Suprapubic skin (tissue), 4 donors: Measurements from ENCODE around the gene ZBTB40.

Experiments
- POLR2A ChIP-seq, 2 donors: fragments of 450-650 bp; IDR thresholded peaks; one replicate each; pipeline ENCODE4 v1.6.1; 2017; ENCODE audit warnings: antibody characterized with exemption in 2 of 2, mild to moderate bottlenecking in 2 of 2, moderate library complexity in 2 of 2
- POLR2AphosphoS5 ChIP-seq, 3 donors: sonication (generic); formaldehyde crosslinking; IDR thresholded peaks; one replicate each; pipeline ENCODE4 v1.6.1; 2017; ENCODE audit warnings: antibody characterized with exemption in 3 of 3
- TF ChIP-seq, protein P1 (sequence below), 2 donors: fragments of 200-600 bp in 1 of 2; fragments of 450-650 bp in 1 of 2; sonication (generic) in 1 of 2; IDR thresholded peaks; one replicate each; pipeline ENCODE4 v1.5.1; 2016 to 2019; ENCODE audit warnings: antibody characterized with exemption in 2 of 2, mild to moderate bottlenecking in 1 of 2, moderate library complexity in 1 of 2

DNA sequence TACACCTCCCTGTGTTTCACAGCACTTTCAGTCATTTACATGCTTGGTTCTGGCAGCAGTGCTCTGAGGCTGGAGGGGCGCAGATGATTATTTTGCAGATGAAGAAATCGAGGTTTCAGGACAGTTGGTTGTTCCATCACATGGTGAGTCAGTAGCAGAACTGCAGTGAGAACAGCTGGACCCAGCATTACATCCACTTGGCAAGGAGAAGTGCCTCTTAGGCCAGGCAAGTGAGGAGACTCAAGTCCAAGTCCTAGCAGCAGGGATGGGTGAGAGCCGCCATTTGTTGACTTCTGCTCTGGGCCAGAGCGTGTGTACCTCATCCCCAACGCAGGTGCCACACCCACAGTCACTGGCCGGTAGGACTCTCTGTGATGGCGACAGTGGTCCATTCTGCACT, 84.9 kb downstream of the ZBTB40 start:
- no peak for TF ChIP-seq POLR2A (IDR thresholded peaks at IDR 0.05)
- TF ChIP-seq, protein P1, sequence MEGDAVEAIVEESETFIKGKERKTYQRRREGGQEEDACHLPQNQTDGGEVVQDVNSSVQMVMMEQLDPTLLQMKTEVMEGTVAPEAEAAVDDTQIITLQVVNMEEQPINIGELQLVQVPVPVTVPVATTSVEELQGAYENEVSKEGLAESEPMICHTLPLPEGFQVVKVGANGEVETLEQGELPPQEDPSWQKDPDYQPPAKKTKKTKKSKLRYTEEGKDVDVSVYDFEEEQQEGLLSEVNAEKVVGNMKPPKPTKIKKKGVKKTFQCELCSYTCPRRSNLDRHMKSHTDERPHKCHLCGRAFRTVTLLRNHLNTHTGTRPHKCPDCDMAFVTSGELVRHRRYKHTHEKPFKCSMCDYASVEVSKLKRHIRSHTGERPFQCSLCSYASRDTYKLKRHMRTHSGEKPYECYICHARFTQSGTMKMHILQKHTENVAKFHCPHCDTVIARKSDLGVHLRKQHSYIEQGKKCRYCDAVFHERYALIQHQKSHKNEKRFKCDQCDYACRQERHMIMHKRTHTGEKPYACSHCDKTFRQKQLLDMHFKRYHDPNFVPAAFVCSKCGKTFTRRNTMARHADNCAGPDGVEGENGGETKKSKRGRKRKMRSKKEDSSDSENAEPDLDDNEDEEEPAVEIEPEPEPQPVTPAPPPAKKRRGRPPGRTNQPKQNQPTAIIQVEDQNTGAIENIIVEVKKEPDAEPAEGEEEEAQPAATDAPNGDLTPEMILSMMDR (IDR thresholded peaks at IDR 0.05), result no peak
- TF ChIP-seq POLR2AphosphoS5 (IDR thresholded peaks at IDR 0.05), result no peak
